SU-DHL-6 (cell line): ENCODE measurements around the gene PRKAR1B.

Experiments used
- EZH2phosphoT487 ChIP-seq: fragments of 200-600 bp; sonication (generic), shearing (Covaris generic); conservative IDR thresholded peaks from 2 replicates; pipeline ENCODE4 v1.6.1; 2018; ENCODE audit warnings: mild to moderate bottlenecking, antibody characterized with exemption, low read length, moderate library complexity, mixed read lengths
- TF ChIP-seq, protein P1 (sequence below): fragments of 200-600 bp; sonication (generic); IDR thresholded peaks from one replicate; pipeline ENCODE4 v1.5.1; 2017; ENCODE audit warnings: antibody characterized with exemption, mild to moderate bottlenecking, low read length, moderate library complexity; ENCODE audit not compliant: insufficient read depth, poor library complexity, severe bottlenecking

- TF ChIP-seq, protein P1, sequence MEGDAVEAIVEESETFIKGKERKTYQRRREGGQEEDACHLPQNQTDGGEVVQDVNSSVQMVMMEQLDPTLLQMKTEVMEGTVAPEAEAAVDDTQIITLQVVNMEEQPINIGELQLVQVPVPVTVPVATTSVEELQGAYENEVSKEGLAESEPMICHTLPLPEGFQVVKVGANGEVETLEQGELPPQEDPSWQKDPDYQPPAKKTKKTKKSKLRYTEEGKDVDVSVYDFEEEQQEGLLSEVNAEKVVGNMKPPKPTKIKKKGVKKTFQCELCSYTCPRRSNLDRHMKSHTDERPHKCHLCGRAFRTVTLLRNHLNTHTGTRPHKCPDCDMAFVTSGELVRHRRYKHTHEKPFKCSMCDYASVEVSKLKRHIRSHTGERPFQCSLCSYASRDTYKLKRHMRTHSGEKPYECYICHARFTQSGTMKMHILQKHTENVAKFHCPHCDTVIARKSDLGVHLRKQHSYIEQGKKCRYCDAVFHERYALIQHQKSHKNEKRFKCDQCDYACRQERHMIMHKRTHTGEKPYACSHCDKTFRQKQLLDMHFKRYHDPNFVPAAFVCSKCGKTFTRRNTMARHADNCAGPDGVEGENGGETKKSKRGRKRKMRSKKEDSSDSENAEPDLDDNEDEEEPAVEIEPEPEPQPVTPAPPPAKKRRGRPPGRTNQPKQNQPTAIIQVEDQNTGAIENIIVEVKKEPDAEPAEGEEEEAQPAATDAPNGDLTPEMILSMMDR, result no peak
- no peak for TF ChIP-seq EZH2phosphoT487
Observed at GRCh38 chr7:636396-636795, 90.7 kb downstream of the PRKAR1B start.
